ENCODE data around the gene SCAF1. TPM values are rescaled to one million over a fixed set of nuclear protein-coding genes. Genes with fewer than 3 reads are reported as not detected.

The SCAF1 gene
- total RNA-seq, 1 donor from 2014 or later: 8.7 TPM

- Histone ChIP-seq H3K27ac (no peak overlapping the region), H4K20me1 (ENCODE audit: low read depth) (no peaks in the 10 kb centered on the region), H3F3A (ENCODE audit: low read depth) (peaks cover 13% of the 10 kb centered on the region), H3K4me3 (no peak overlapping the region), H3K9me3 (ENCODE audit: low read depth) (no peaks in the 10 kb centered on the region), H3K9ac (no peak overlapping the region), H3K79me2 (ENCODE audit: low read depth) (no peaks in the 10 kb centered on the region), H3K36me3 (no peaks in the 10 kb centered on the region), H2AFZ (replicated peaks) (no peak overlapping the region), H3K27me3 (no peaks in the 10 kb centered on the region), H3K4me2 (no peak overlapping the region), H3K4me1 (no peaks in the 10 kb centered on the region)
- no peaks in the 10 kb centered on the region for H3K9me3 Mint-ChIP-seq
- H3K36me3 Mint-ChIP-seq: peaks cover 12% of the 10 kb centered on the region
- peaks cover 5% of the 10 kb centered on the region for H3K27me3 Mint-ChIP-seq (ENCODE audit: insufficient read depth, low read depth)
- DNase-seq (ENCODE audit: low spot score): no peak
- no peak overlapping the region for H3K27ac Mint-ChIP-seq
- H3K4me3 Mint-ChIP-seq: no peak overlapping the region
- TF ChIP-seq EZH2phosphoT487 (IDR thresholded peaks at IDR 0.05) (no peak), EZH2 (IDR thresholded peaks at IDR 0.05) (no peak)
- TF ChIP-seq, protein P1, sequence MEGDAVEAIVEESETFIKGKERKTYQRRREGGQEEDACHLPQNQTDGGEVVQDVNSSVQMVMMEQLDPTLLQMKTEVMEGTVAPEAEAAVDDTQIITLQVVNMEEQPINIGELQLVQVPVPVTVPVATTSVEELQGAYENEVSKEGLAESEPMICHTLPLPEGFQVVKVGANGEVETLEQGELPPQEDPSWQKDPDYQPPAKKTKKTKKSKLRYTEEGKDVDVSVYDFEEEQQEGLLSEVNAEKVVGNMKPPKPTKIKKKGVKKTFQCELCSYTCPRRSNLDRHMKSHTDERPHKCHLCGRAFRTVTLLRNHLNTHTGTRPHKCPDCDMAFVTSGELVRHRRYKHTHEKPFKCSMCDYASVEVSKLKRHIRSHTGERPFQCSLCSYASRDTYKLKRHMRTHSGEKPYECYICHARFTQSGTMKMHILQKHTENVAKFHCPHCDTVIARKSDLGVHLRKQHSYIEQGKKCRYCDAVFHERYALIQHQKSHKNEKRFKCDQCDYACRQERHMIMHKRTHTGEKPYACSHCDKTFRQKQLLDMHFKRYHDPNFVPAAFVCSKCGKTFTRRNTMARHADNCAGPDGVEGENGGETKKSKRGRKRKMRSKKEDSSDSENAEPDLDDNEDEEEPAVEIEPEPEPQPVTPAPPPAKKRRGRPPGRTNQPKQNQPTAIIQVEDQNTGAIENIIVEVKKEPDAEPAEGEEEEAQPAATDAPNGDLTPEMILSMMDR (IDR thresholded peaks at IDR 0.05): no peak
- H3K4me1 Mint-ChIP-seq: no peaks in the 10 kb centered on the region
Measured at GRCh38 chr19:49699364-49699763, 57.4 kb downstream of the SCAF1 start.

GRCh38 chr19:49700563-49700962 lies 58.6 kb downstream of the SCAF1 start:
- TF ChIP-seq, protein P1 (IDR thresholded peaks at IDR 0.05): no peak
- TF ChIP-seq EZH2phosphoT487 (IDR thresholded peaks at IDR 0.05) (no peak), EZH2 (IDR thresholded peaks at IDR 0.05) (no peak)
- no peaks in the 10 kb centered on the region for H3K4me1 Mint-ChIP-seq
- no peaks in the 10 kb centered on the region for H3K79me2 ChIP-seq (ENCODE audit: low read depth)
- H3K36me3 Mint-ChIP-seq: peaks cover 15% of the 10 kb centered on the region
- no peaks in the 10 kb centered on the region for H3K4me1 ChIP-seq
- no peak overlapping the region for H2AFZ ChIP-seq (replicated peaks)
- no peak overlapping the region for H3K4me3 Mint-ChIP-seq
- no peak overlapping the region for H3K27ac ChIP-seq
- no peak overlapping the region for H3K4me2 ChIP-seq
- H3K4me3 ChIP-seq: no peak overlapping the region
- H3K9ac ChIP-seq: no peak overlapping the region
- no peaks in the 10 kb centered on the region for H3K36me3 ChIP-seq
- no peaks in the 10 kb centered on the region for H3K9me3 Mint-ChIP-seq
- H3K27me3 Mint-ChIP-seq (ENCODE audit: insufficient read depth, low read depth): peaks cover 5% of the 10 kb centered on the region
- H3F3A ChIP-seq (ENCODE audit: low read depth): peaks cover 13% of the 10 kb centered on the region
- no peak overlapping the region for H3K27ac Mint-ChIP-seq
- no peak for DNase-seq (ENCODE audit: low spot score)
- H3K9me3 ChIP-seq (ENCODE audit: low read depth): no peaks in the 10 kb centered on the region
- H4K20me1 ChIP-seq (ENCODE audit: low read depth): no peaks in the 10 kb centered on the region
- no peaks in the 10 kb centered on the region for H3K27me3 ChIP-seq

DNA sequence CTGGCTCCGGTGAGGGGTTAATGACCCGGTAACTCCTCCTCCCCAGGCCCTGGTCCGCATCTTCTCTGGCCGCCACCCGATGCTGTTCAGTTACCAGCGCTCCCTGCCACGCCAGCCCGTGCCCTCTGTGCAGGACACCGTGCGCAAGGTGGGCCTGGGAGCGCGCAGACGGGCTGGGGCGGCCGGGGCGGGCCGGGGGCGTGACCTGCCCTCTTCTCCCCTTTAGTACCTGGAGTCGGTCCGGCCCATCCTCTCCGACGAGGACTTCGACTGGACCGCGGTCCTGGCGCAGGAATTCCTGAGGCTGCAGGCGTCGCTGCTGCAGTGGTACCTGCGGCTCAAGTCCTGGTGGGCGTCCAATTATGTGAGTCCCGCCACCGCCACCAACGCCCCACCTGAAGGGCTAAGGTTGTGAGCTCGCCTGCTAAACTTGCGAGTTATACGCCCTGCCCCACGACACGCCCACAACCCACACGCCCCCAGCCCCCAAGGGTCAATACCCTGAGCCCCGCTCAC lies 59.3 kb downstream of the SCAF1 start:
- Mint-ChIP-seq H3K4me3 (no peak overlapping the region), H3K36me3 (peaks cover 18% of the 10 kb centered on the region), H3K27me3 (ENCODE audit: insufficient read depth, low read depth) (peaks cover 7% of the 10 kb centered on the region), H3K9me3 (no peaks in the 10 kb centered on the region), H3K4me1 (no peaks in the 10 kb centered on the region), H3K27ac (no peak overlapping the region)
- H4K20me1 ChIP-seq (ENCODE audit: low read depth): no peaks in the 10 kb centered on the region
- H3K27me3 ChIP-seq: no peaks in the 10 kb centered on the region
- H3K4me1 ChIP-seq: no peaks in the 10 kb centered on the region
- no peaks in the 10 kb centered on the region for H3K36me3 ChIP-seq
- no peak overlapping the region for H3K4me3 ChIP-seq
- no peak overlapping the region for H3K4me2 ChIP-seq
- TF ChIP-seq, protein P1 (IDR thresholded peaks at IDR 0.05): no peak
- TF ChIP-seq EZH2phosphoT487 (IDR thresholded peaks at IDR 0.05): no peak
- no peak for TF ChIP-seq EZH2 (IDR thresholded peaks at IDR 0.05)
- DNase-seq (ENCODE audit: low spot score): no peak
- no peak overlapping the region for H2AFZ ChIP-seq (replicated peaks)
- no peak overlapping the region for H3K27ac ChIP-seq
- H3K9me3 ChIP-seq (ENCODE audit: low read depth): no peaks in the 10 kb centered on the region
- peaks cover 13% of the 10 kb centered on the region for H3F3A ChIP-seq (ENCODE audit: low read depth)
- H3K79me2 ChIP-seq (ENCODE audit: low read depth): no peaks in the 10 kb centered on the region
- H3K9ac ChIP-seq: no peak overlapping the region

All from neural progenitor cell (in vitro differentiated cells).